Measurements from ENCODE around the gene ITPK1.
A peak's percentile ranks its signal among the peaks of the same experiment; 100 is the strongest.

ITPK1 gene

GRCh38 chr14:93095742-93096510 lies 19.8 kb downstream of the ITPK1 start:
- no peak for TF ChIP-seq CTCF (conservative IDR thresholded peaks at IDR 0.05; ENCODE audit: low read length)
- H3K4me3 ChIP-seq (ENCODE audit: low read length): no peak overlapping the region
- DNase-seq (ENCODE audit: low read depth): no peak

DNA sequence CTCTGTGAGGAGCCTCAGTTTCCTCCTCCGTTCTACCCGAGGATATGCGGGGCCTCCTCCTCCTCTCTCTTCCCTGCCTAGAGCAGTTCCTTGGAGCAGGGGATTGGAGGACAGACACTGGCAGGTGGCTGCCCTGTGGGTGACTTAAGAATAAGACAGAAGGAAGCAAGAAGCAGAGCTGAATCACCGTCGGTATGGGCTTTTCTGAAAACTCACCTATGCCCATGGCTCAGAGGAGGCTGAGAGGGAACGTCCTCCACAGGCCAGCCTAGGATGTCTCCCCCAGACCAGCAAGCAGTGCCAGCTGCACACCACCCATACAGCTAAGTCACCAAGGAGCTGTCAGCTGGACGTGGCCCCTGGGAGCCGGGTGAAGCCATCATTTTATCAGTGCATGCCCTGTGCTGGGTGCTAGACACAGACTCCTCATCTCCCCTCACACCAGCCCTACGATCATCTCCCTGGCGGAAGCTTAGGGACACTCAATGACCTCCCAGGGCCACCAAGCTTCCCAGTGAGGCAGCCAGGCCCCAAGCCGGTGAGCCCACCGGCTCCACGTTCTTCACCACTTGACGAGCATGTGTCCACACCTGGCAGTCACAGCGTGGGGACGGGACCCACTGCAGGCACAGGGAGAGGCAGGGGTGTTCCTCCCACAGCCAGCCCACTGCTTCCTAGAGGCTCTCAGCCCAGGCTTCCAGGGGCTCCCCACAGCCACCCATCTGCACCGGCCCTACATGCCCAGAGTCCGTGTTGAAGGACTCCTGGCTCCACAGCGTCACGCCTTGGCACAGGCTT lies 21.4 kb downstream of the ITPK1 start:
- TF ChIP-seq CTCF (conservative IDR thresholded peaks at IDR 0.05; ENCODE audit: low read length): no peak
- no peak overlapping the region for H3K4me3 ChIP-seq (ENCODE audit: low read length)
- no peak for DNase-seq (ENCODE audit: low read depth)

GRCh38 chr14:93092606-93093556 lies 22.8 kb downstream of the ITPK1 start:
- no peak for TF ChIP-seq CTCF (conservative IDR thresholded peaks at IDR 0.05; ENCODE audit: low read length)
- no peak overlapping the region for H3K4me3 ChIP-seq (ENCODE audit: low read length)
- DNase-seq (ENCODE audit: low read depth): no peak

- H3K4me3 ChIP-seq (ENCODE audit: low read length): no peak overlapping the region
- no peak for DNase-seq (ENCODE audit: low read depth)
- no peak for TF ChIP-seq CTCF (conservative IDR thresholded peaks at IDR 0.05; ENCODE audit: low read length)
Measured at GRCh38 chr14:93091666-93092065, 24.1 kb downstream of the ITPK1 start.

DNA sequence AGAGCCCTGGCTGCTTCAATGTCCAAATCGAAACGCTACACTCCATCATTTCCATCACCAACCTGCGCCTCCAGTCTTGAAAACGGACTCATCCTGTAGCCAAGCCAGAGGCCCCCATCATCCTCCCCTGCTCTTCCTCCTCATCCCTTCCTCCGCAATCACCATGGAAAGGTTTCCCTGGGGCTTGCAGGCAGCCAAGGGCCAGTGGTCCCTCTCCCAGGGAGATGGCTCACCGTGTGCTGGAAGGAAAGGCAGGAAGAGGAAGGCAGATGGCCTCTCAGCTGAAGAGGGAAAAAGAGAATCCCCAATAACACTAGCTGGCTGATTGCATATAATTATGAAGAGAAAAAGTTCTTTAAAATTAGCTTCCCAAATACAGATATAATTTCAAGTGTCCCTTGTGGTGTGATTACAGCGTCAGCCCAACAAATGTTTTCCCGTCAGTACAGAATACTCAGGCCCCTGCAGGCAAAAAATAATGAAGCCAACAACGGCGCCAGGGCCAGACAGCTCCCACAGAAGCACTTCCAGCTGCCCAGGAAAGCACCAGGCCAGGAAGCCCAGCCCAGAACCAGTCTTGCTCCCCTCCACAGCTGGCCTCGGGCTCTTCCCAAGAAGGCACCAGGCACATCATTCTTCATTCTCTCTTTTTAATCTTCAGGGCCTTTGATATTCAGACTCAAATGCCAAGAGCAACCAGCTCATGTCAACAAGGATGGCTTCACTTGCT lies 24.7 kb downstream of the ITPK1 start:
- DNase-seq (ENCODE audit: low read depth): peak; percentile 24
- no peak overlapping the region for H3K4me3 ChIP-seq (ENCODE audit: low read length)

More for the DNA sequence above, 24.7 kb downstream of the ITPK1 start:
- no peak for TF ChIP-seq CTCF (conservative IDR thresholded peaks at IDR 0.05; ENCODE audit: low read length)

Measured in AG10803 (cell line).